WTC11 (cell line): ENCODE measurements around the gene NOS1. TPM values are rescaled to one million over a fixed set of nuclear protein-coding genes. Genes with fewer than 3 reads are reported as not detected.

Source experiments
- ATAC-seq: fragments of 200-7000 bp; cut with Tn5 transposase; 2 replicates; pipeline ENCODE4 v1.10.0; 2021; ENCODE audit warnings: mild to moderate bottlenecking, moderate library complexity
- CTCF ChIA-PET: fragments of 300-600 bp; sonication (Branson Sonifier 250); formaldehyde crosslinking; loops from one replicate; lab custom pipeline; 2021; ENCODE audit warnings: antibody characterized with exemption; lab: Charles Lee
- POLR2A ChIA-PET: fragments of 350-600 bp; sonication (Branson Sonifier 250); formaldehyde crosslinking; loops from one replicate; lab custom pipeline; 2021; ENCODE audit warnings: antibody characterized with exemption; lab: Charles Lee
- DNase-seq: peaks from one replicate; pipeline ENCODE4 v3.0.0; 2021; ENCODE audit warnings: low spot score
- H3K27ac Mint-ChIP-seq: 2 replicates; pipeline ENCODE4 v1.8.0; 2021; ENCODE audit warnings: mixed read lengths
- H3K27me3 Mint-ChIP-seq: 2 replicates; pipeline ENCODE4 v1.8.0; 2021; ENCODE audit warnings: low read depth, mild to moderate bottlenecking, moderate library complexity, mixed read lengths
- H3K36me3 Mint-ChIP-seq: 2 replicates; pipeline ENCODE4 v1.8.0; 2021; ENCODE audit warnings: mixed read lengths
- H3K4me1 Mint-ChIP-seq: 2 replicates; pipeline ENCODE4 v1.8.0; 2022; ENCODE audit warnings: mixed read lengths
- H3K4me3 Mint-ChIP-seq: 2 replicates; pipeline ENCODE4 v1.8.0; 2021; ENCODE audit warnings: mild to moderate bottlenecking, moderate library complexity, mixed read lengths
- H3K9me3 Mint-ChIP-seq: 2 replicates; pipeline ENCODE4 v1.8.0; 2021; ENCODE audit warnings: mixed read lengths
- ELF4 ChIP-seq: sonication (generic); formaldehyde crosslinking; IDR thresholded peaks from 2 replicates; pipeline ENCODE4 v1.8.1; 2022; ENCODE audit warnings: low read depth, mild to moderate bottlenecking, moderate library complexity, missing genetic modification reagents
- ESRRA ChIP-seq: sonication (generic); formaldehyde crosslinking; IDR thresholded peaks from 2 replicates; pipeline ENCODE4 v1.8.1; 2022; ENCODE audit warnings: mild to moderate bottlenecking, missing genetic modification reagents, borderline replicate concordance
- ETV6 ChIP-seq: sonication (generic); formaldehyde crosslinking; IDR thresholded peaks from 2 replicates; pipeline ENCODE4 v1.8.1; 2022; ENCODE audit warnings: mild to moderate bottlenecking, missing genetic modification reagents
- GABPB1 ChIP-seq: sonication (generic); formaldehyde crosslinking; IDR thresholded peaks from 2 replicates; pipeline ENCODE4 v1.8.1; 2023; ENCODE audit warnings: mild to moderate bottlenecking, missing genetic modification reagents
- JAZF1 ChIP-seq: fragments of 250-450 bp; sonication (Bioruptor Pico); IDR thresholded peaks from 2 replicates; pipeline ENCODE4 v1.9.0; 2021; ENCODE audit warnings: moderate library complexity, mild to moderate bottlenecking, inconsistent platforms
- JUN ChIP-seq: sonication (generic); formaldehyde crosslinking; IDR thresholded peaks from 2 replicates; pipeline ENCODE4 v1.8.0; 2023; ENCODE audit warnings: mild to moderate bottlenecking, missing genetic modification reagents
- KAT7 ChIP-seq: sonication (generic); formaldehyde crosslinking; IDR thresholded peaks from 2 replicates; pipeline ENCODE4 v1.8.1; 2023; ENCODE audit warnings: missing genetic modification reagents, mild to moderate bottlenecking, borderline replicate concordance
- NR2C2 ChIP-seq: sonication (generic); formaldehyde crosslinking; IDR thresholded peaks from 2 replicates; pipeline ENCODE4 v1.8.0; 2022; ENCODE audit warnings: mild to moderate bottlenecking, missing genetic modification reagents
- RORB ChIP-seq: fragments of 250-450 bp; sonication (Bioruptor Pico); IDR thresholded peaks from 2 replicates; pipeline ENCODE4 v1.9.0; 2021; ENCODE audit warnings: mild to moderate bottlenecking
- ZBTB21 ChIP-seq: sonication (generic); formaldehyde crosslinking; IDR thresholded peaks from 2 replicates; pipeline ENCODE4 v1.8.1; 2023; ENCODE audit warnings: mild to moderate bottlenecking, missing genetic modification reagents, borderline replicate concordance
- ZNF219 ChIP-seq: sonication (generic); formaldehyde crosslinking; IDR thresholded peaks from 2 replicates; pipeline ENCODE4 v1.8.0; 2023; ENCODE audit warnings: missing genetic modification reagents, mild to moderate bottlenecking, borderline replicate concordance
- total RNA-seq: library from RNA; stranded (reverse); gene quantifications from 3 replicates; pipeline ENCODE4 v1.2.3, GENCODE V29; 2021
- TF ChIP-seq, protein P1 (sequence below): fragments of 250-450 bp; sonication (Bioruptor Pico); IDR thresholded peaks from 2 replicates; pipeline ENCODE4 v1.9.0; 2021; ENCODE audit warnings: mild to moderate bottlenecking, borderline replicate concordance
- TF ChIP-seq, protein P2 (sequence below): sonication (generic); formaldehyde crosslinking; IDR thresholded peaks from 2 replicates; pipeline ENCODE4 v1.8.1; 2023; ENCODE audit warnings: mild to moderate bottlenecking, missing genetic modification reagents, moderate library complexity
- TF ChIP-seq, protein P3 (sequence below): sonication (generic); formaldehyde crosslinking; IDR thresholded peaks from 2 replicates; pipeline ENCODE4 v1.8.1; 2023; ENCODE audit warnings: mild to moderate bottlenecking, missing genetic modification reagents, moderate library complexity
- TF ChIP-seq, protein P4 (sequence below): sonication (generic); formaldehyde crosslinking; IDR thresholded peaks from 2 replicates; pipeline ENCODE4 v1.8.1; 2022; ENCODE audit warnings: low read depth, mild to moderate bottlenecking, moderate library complexity, missing genetic modification reagents, borderline replicate concordance
- TF ChIP-seq, protein P5 (sequence below): fragments of 250-450 bp; sonication (Bioruptor Pico); IDR thresholded peaks from 2 replicates; pipeline ENCODE4 v1.8.0; 2021; ENCODE audit warnings: mild to moderate bottlenecking
- TF ChIP-seq, protein P6 (sequence below): sonication (generic); formaldehyde crosslinking; IDR thresholded peaks from 2 replicates; pipeline ENCODE4 v1.8.0; 2022; ENCODE audit warnings: mild to moderate bottlenecking, missing genetic modification reagents

The NOS1 gene
- total RNA-seq, 1 experiment from 2014 or later = 4.5 TPM

DNA sequence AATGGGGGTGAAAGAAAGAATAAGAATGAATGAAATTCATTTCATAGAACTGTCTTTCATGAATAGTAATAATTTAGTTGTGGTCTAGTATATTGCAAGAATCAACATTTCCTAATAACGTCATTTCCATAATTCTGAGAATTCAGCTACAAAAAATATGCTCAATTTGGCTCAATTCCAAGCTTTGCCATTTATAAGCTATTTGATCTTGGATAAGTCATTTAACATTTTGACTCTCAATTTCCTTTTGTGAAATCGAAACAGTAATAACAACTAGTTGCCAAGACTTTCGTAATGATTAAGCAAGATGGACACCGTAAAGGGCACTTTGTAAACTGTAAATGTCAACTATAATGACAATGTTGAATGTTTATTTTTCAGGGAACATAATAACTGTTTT lies 18.1 kb downstream of the NOS1 start:
- ChIA-PET POLR2A (no interaction called here), CTCF (no interaction called here)
- DNase-seq (no peak), ATAC-seq (no peak)
- no peaks in the 10 kb centered on the region for H3K9me3 Mint-ChIP-seq
- H3K4me1 Mint-ChIP-seq = peaks cover 19% of the 10 kb centered on the region
- no peak overlapping the region for H3K4me3 Mint-ChIP-seq
- no peak overlapping the region for H3K27ac Mint-ChIP-seq
- TF ChIP-seq, protein P1, sequence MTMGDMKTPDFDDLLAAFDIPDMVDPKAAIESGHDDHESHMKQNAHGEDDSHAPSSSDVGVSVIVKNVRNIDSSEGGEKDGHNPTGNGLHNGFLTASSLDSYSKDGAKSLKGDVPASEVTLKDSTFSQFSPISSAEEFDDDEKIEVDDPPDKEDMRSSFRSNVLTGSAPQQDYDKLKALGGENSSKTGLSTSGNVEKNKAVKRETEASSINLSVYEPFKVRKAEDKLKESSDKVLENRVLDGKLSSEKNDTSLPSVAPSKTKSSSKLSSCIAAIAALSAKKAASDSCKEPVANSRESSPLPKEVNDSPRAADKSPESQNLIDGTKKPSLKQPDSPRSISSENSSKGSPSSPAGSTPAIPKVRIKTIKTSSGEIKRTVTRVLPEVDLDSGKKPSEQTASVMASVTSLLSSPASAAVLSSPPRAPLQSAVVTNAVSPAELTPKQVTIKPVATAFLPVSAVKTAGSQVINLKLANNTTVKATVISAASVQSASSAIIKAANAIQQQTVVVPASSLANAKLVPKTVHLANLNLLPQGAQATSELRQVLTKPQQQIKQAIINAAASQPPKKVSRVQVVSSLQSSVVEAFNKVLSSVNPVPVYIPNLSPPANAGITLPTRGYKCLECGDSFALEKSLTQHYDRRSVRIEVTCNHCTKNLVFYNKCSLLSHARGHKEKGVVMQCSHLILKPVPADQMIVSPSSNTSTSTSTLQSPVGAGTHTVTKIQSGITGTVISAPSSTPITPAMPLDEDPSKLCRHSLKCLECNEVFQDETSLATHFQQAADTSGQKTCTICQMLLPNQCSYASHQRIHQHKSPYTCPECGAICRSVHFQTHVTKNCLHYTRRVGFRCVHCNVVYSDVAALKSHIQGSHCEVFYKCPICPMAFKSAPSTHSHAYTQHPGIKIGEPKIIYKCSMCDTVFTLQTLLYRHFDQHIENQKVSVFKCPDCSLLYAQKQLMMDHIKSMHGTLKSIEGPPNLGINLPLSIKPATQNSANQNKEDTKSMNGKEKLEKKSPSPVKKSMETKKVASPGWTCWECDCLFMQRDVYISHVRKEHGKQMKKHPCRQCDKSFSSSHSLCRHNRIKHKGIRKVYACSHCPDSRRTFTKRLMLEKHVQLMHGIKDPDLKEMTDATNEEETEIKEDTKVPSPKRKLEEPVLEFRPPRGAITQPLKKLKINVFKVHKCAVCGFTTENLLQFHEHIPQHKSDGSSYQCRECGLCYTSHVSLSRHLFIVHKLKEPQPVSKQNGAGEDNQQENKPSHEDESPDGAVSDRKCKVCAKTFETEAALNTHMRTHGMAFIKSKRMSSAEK (CRISPR knock-in tag) = no peak
- TF ChIP-seq ZBTB21 (CRISPR knock-in tag) (no peak), KAT7 (CRISPR knock-in tag) (no peak), JUN (CRISPR knock-in tag) (no peak), RORB (CRISPR knock-in tag) (no peak), ETV6 (CRISPR knock-in tag) (no peak), ELF4 (CRISPR knock-in tag) (no peak)
- TF ChIP-seq, protein P2, sequence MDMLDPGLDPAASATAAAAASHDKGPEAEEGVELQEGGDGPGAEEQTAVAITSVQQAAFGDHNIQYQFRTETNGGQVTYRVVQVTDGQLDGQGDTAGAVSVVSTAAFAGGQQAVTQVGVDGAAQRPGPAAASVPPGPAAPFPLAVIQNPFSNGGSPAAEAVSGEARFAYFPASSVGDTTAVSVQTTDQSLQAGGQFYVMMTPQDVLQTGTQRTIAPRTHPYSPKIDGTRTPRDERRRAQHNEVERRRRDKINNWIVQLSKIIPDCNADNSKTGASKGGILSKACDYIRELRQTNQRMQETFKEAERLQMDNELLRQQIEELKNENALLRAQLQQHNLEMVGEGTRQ (CRISPR knock-in tag) = no peak
- TF ChIP-seq, protein P3, sequence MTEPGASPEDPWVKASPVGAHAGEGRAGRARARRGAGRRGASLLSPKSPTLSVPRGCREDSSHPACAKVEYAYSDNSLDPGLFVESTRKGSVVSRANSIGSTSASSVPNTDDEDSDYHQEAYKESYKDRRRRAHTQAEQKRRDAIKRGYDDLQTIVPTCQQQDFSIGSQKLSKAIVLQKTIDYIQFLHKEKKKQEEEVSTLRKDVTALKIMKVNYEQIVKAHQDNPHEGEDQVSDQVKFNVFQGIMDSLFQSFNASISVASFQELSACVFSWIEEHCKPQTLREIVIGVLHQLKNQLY (CRISPR knock-in tag) = no peak
- TF ChIP-seq, protein P4, sequence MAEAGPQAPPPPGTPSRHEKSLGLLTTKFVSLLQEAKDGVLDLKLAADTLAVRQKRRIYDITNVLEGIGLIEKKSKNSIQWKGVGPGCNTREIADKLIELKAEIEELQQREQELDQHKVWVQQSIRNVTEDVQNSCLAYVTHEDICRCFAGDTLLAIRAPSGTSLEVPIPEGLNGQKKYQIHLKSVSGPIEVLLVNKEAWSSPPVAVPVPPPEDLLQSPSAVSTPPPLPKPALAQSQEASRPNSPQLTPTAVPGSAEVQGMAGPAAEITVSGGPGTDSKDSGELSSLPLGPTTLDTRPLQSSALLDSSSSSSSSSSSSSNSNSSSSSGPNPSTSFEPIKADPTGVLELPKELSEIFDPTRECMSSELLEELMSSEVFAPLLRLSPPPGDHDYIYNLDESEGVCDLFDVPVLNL (CRISPR knock-in tag) = no peak
- TF ChIP-seq, protein P5, sequence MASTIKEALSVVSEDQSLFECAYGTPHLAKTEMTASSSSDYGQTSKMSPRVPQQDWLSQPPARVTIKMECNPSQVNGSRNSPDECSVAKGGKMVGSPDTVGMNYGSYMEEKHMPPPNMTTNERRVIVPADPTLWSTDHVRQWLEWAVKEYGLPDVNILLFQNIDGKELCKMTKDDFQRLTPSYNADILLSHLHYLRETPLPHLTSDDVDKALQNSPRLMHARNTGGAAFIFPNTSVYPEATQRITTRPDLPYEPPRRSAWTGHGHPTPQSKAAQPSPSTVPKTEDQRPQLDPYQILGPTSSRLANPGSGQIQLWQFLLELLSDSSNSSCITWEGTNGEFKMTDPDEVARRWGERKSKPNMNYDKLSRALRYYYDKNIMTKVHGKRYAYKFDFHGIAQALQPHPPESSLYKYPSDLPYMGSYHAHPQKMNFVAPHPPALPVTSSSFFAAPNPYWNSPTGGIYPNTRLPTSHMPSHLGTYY (CRISPR knock-in tag) = no peak
- no peaks in the 10 kb centered on the region for H3K27me3 Mint-ChIP-seq
- no peaks in the 10 kb centered on the region for H3K36me3 Mint-ChIP-seq

DNA sequence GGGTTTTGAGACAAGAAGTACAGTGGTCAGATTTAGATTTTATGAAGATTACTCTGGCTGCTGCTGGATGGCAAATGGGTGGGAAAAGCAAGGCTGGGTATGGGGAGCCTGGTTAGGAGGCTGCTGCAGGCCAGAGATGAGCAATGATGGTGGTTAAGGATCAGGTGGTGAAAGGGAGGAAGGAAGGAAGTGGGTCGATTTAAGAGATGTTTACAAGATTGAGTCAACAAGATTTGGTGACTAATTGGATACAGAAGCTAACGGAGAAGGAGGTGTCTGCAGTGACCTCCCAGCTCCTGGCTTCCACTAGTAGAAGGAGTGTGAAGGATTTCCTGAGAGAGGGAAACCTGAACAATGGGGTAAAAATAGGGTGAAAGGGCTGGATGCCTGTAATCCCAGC lies 18.7 kb downstream of the NOS1 start:
- TF ChIP-seq ESRRA (CRISPR knock-in tag) (no peak), NR2C2 (CRISPR knock-in tag) (no peak), GABPB1 (CRISPR knock-in tag) (no peak), JAZF1 (CRISPR knock-in tag) (no peak), ZNF219 (no peak)
- TF ChIP-seq, protein P6, sequence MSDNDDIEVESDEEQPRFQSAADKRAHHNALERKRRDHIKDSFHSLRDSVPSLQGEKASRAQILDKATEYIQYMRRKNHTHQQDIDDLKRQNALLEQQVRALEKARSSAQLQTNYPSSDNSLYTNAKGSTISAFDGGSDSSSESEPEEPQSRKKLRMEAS (CRISPR knock-in tag) = no peak
- TF ChIP-seq, all 79 proteins: peak for 0
- Mint-ChIP-seq H3K27ac (no peak overlapping the region), H3K4me3 (no peak overlapping the region), H3K27me3 (no peaks in the 10 kb centered on the region), H3K36me3 (no peaks in the 10 kb centered on the region), H3K4me1 (peaks cover 18% of the 10 kb centered on the region), H3K9me3 (no peaks in the 10 kb centered on the region)
- ATAC-seq = no peak
- POLR2A ChIA-PET = no interaction called here
- no peak for DNase-seq
- CTCF ChIA-PET = no interaction called here
